ENCODE measurements around the gene NXPE1. TPM values are rescaled to one million over a fixed set of nuclear protein-coding genes. Genes with fewer than 3 reads are reported as not detected.

Gene NXPE1
- total RNA-seq, 1 experiment from 2014 or later: not detected

DNA sequence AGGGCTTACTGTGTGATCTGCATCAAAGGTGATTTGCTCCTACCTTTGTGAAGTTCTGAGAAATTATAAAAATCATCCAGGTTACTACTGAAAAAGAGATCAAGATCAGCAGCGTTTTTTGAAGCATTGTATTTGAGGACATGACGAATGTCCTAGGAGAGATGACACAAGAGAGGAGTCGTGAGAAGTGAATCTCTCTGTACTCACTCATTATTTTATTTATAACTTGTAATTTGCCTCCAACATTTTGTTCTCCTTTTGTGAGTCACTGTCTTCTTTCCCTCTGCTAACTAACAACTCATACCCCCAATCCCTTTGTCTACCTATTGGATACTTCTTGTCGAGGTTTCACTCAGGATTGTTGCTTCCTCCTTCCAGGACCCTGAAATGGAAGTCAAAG lies 8.6 kb downstream of the NXPE1 start:
- Histone ChIP-seq H3K36me3 (ENCODE audit: insufficient read depth, low read length) (no peaks in the 10 kb centered on the region), H3K9me2 (replicated peaks; ENCODE audit: insufficient read depth, low read length) (no peaks in the 10 kb centered on the region), H3K79me2 (ENCODE audit: low read length) (no peaks in the 10 kb centered on the region), H3K27ac (ENCODE audit: low read length) (no peak overlapping the region), H3K4me3 (ENCODE audit: low read length) (no peak overlapping the region), H4K20me1 (ENCODE audit: insufficient read depth, low read depth, low read length) (no peaks in the 10 kb centered on the region), H3K4me1 (ENCODE audit: low read length) (no peaks in the 10 kb centered on the region), H2AFZ (ENCODE audit: low read length) (no peak overlapping the region), H3K9me3 (ENCODE audit: low read length) (no peaks in the 10 kb centered on the region), H3K9ac (ENCODE audit: low read length) (no peak overlapping the region), H3K4me2 (ENCODE audit: low read depth, low read length, poor library complexity, severe bottlenecking) (no peak overlapping the region), H3K27me3 (ENCODE audit: low read length) (no peaks in the 10 kb centered on the region)
- DNase-seq: no peak

- Histone ChIP-seq H3K27ac (ENCODE audit: low read length) (no peak overlapping the region), H3K9me2 (replicated peaks; ENCODE audit: insufficient read depth, low read length) (no peaks in the 10 kb centered on the region), H3K4me3 (ENCODE audit: low read length) (no peak overlapping the region), H2AFZ (ENCODE audit: low read length) (no peak overlapping the region), H3K9ac (ENCODE audit: low read length) (no peak overlapping the region), H3K4me1 (ENCODE audit: low read length) (no peaks in the 10 kb centered on the region), H3K27me3 (ENCODE audit: low read length) (no peaks in the 10 kb centered on the region), H3K79me2 (ENCODE audit: low read length) (no peaks in the 10 kb centered on the region), H4K20me1 (ENCODE audit: insufficient read depth, low read depth, low read length) (no peaks in the 10 kb centered on the region), H3K9me3 (ENCODE audit: low read length) (no peaks in the 10 kb centered on the region), H3K4me2 (ENCODE audit: low read depth, low read length, poor library complexity, severe bottlenecking) (no peak overlapping the region), H3K36me3 (ENCODE audit: insufficient read depth, low read length) (no peaks in the 10 kb centered on the region)
- DNase-seq: no peak
These were observed 34.0 kb downstream of the NXPE1 start for GRCh38 chr11:114525682-114526081.

DNA sequence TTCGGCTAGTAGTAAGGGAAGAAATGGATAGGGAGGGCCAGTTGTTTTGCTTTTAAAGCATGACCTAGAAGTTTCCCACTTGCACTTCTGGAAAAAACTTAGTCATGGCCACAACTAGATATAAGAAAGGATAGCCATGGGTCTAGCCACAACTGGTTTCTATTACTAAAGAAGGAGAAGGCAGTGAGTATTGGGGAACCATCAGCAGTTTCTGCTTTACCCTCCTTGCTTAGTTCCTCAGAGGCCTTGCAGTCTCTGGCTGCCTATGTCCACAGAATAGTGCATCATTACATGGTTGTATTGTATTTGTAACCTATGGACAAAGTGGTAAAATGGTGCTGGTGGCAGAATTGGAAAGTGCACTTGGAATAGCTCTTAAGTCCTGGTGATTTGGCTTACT lies 35.6 kb downstream of the NXPE1 start:
- no peak overlapping the region for H3K4me2 ChIP-seq (ENCODE audit: low read depth, low read length, poor library complexity, severe bottlenecking)
- no peaks in the 10 kb centered on the region for H3K9me2 ChIP-seq (replicated peaks; ENCODE audit: insufficient read depth, low read length)
- H3K27me3 ChIP-seq (ENCODE audit: low read length): no peaks in the 10 kb centered on the region
- no peak overlapping the region for H3K9ac ChIP-seq (ENCODE audit: low read length)
- H4K20me1 ChIP-seq (ENCODE audit: insufficient read depth, low read depth, low read length): no peaks in the 10 kb centered on the region
- H2AFZ ChIP-seq (ENCODE audit: low read length): no peak overlapping the region
- H3K79me2 ChIP-seq (ENCODE audit: low read length): no peaks in the 10 kb centered on the region
- H3K27ac ChIP-seq (ENCODE audit: low read length): no peak overlapping the region
- no peaks in the 10 kb centered on the region for H3K9me3 ChIP-seq (ENCODE audit: low read length)
- H3K36me3 ChIP-seq (ENCODE audit: insufficient read depth, low read length): no peaks in the 10 kb centered on the region
- H3K4me3 ChIP-seq (ENCODE audit: low read length): no peak overlapping the region
- DNase-seq: no peak
- H3K4me1 ChIP-seq (ENCODE audit: low read length): no peaks in the 10 kb centered on the region

DNA sequence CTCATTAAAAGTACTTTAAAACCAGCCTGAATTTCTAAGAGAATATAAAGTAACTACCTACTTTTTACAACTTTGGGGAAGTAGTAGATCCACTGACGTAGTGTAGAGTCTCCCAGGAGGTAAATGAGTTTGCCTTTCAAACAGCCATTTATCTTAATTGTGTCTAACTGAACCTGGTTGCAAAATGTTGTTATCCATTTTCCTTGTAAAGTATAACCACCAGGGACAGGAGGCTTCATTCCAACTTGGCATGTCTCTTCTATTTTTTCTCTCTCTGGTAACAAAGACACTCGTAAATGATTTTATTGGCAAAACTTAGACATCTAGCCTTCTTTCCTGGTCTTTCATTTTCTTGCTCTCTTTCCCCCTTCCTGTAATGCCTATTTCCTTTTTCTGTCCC lies 36.9 kb downstream of the NXPE1 start:
- no peak overlapping the region for H2AFZ ChIP-seq (ENCODE audit: low read length)
- no peaks in the 10 kb centered on the region for H3K27me3 ChIP-seq (ENCODE audit: low read length)
- no peak overlapping the region for H3K4me2 ChIP-seq (ENCODE audit: low read depth, low read length, poor library complexity, severe bottlenecking)

GRCh38 chr11:114511538-114511937 lies 48.1 kb downstream of the NXPE1 start:
- no peak for DNase-seq
- H3K27ac ChIP-seq (ENCODE audit: low read length): no peak overlapping the region
- H3K9ac ChIP-seq (ENCODE audit: low read length): no peak overlapping the region
- H2AFZ ChIP-seq (ENCODE audit: low read length): no peak overlapping the region
- no peaks in the 10 kb centered on the region for H3K4me1 ChIP-seq (ENCODE audit: low read length)
- no peaks in the 10 kb centered on the region for H3K27me3 ChIP-seq (ENCODE audit: low read length)
- no peak overlapping the region for H3K4me2 ChIP-seq (ENCODE audit: low read depth, low read length, poor library complexity, severe bottlenecking)
- H3K79me2 ChIP-seq (ENCODE audit: low read length): no peaks in the 10 kb centered on the region
- H3K36me3 ChIP-seq (ENCODE audit: insufficient read depth, low read length): no peaks in the 10 kb centered on the region
- H4K20me1 ChIP-seq (ENCODE audit: insufficient read depth, low read depth, low read length): no peaks in the 10 kb centered on the region
- no peaks in the 10 kb centered on the region for H3K9me2 ChIP-seq (replicated peaks; ENCODE audit: insufficient read depth, low read length)
- H3K9me3 ChIP-seq (ENCODE audit: low read length): no peaks in the 10 kb centered on the region
- no peak overlapping the region for H3K4me3 ChIP-seq (ENCODE audit: low read length)

More for the DNA sequence above, 36.9 kb downstream of the NXPE1 start:
- no peaks in the 10 kb centered on the region for H3K36me3 ChIP-seq (ENCODE audit: insufficient read depth, low read length)
- H3K79me2 ChIP-seq (ENCODE audit: low read length): no peaks in the 10 kb centered on the region
- no peak overlapping the region for H3K27ac ChIP-seq (ENCODE audit: low read length)
- no peaks in the 10 kb centered on the region for H3K9me2 ChIP-seq (replicated peaks; ENCODE audit: insufficient read depth, low read length)
- H3K4me1 ChIP-seq (ENCODE audit: low read length): no peaks in the 10 kb centered on the region
- no peaks in the 10 kb centered on the region for H3K9me3 ChIP-seq (ENCODE audit: low read length)
- no peak for DNase-seq
- H3K4me3 ChIP-seq (ENCODE audit: low read length): no peak overlapping the region
- no peaks in the 10 kb centered on the region for H4K20me1 ChIP-seq (ENCODE audit: insufficient read depth, low read depth, low read length)
- no peak overlapping the region for H3K9ac ChIP-seq (ENCODE audit: low read length)

DNA sequence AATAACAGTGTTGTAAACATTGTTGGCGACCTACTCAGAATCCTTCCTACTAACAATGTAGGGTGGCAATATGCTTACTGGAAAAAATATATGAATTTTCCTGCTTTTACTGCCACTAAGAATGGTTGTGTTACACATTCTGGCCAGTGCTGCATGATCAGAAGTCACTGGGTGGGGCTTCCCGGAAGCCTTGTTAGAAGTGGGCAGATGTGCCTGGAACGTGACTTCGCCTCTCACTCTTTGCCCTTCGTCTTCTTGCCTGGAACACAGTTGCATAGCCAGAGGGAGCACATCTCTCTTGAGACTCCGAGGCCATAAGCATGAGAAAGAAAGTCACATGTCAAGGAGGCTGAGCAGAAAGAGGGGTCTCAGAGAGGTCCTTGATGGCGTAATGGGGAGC lies 48.6 kb downstream of the NXPE1 start:
- no peaks in the 10 kb centered on the region for H3K36me3 ChIP-seq (ENCODE audit: insufficient read depth, low read length)
- H3K4me2 ChIP-seq (ENCODE audit: low read depth, low read length, poor library complexity, severe bottlenecking): no peak overlapping the region
- no peak overlapping the region for H3K4me3 ChIP-seq (ENCODE audit: low read length)
- no peaks in the 10 kb centered on the region for H3K9me2 ChIP-seq (replicated peaks; ENCODE audit: insufficient read depth, low read length)
- H2AFZ ChIP-seq (ENCODE audit: low read length): no peak overlapping the region
- no peak overlapping the region for H3K27ac ChIP-seq (ENCODE audit: low read length)
- no peaks in the 10 kb centered on the region for H4K20me1 ChIP-seq (ENCODE audit: insufficient read depth, low read depth, low read length)
- no peaks in the 10 kb centered on the region for H3K79me2 ChIP-seq (ENCODE audit: low read length)
- no peak for DNase-seq
- no peaks in the 10 kb centered on the region for H3K27me3 ChIP-seq (ENCODE audit: low read length)
- no peak overlapping the region for H3K9ac ChIP-seq (ENCODE audit: low read length)
- no peaks in the 10 kb centered on the region for H3K4me1 ChIP-seq (ENCODE audit: low read length)
- no peaks in the 10 kb centered on the region for H3K9me3 ChIP-seq (ENCODE audit: low read length)

DNA sequence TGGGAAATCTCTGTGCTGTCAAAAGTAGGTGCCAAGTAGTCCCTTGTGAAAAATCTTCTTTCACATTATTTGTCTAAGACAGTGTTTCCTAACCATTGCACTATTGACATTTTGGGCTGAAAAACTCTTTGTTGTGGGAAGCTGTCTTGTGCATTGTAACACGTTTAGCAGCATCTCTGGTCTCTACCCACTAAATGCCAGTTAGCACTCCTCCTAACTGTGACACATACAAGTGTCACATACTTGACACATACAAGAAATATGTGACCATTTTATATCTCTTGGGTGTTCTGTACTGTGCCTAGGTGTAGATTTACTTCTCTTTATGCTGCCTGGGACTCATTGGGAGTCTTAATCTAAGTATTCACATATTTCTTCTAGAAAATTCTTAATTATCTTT lies 57.8 kb downstream of the NXPE1 start:
- Histone ChIP-seq H3K79me2 (ENCODE audit: low read length) (no peaks in the 10 kb centered on the region), H3K36me3 (ENCODE audit: insufficient read depth, low read length) (no peaks in the 10 kb centered on the region), H3K9ac (ENCODE audit: low read length) (no peak overlapping the region), H3K27ac (ENCODE audit: low read length) (no peak overlapping the region), H3K9me3 (ENCODE audit: low read length) (no peaks in the 10 kb centered on the region), H4K20me1 (ENCODE audit: insufficient read depth, low read depth, low read length) (no peaks in the 10 kb centered on the region), H3K4me3 (ENCODE audit: low read length) (no peak overlapping the region), H3K27me3 (ENCODE audit: low read length) (no peaks in the 10 kb centered on the region), H3K9me2 (replicated peaks; ENCODE audit: insufficient read depth, low read length) (no peaks in the 10 kb centered on the region), H2AFZ (ENCODE audit: low read length) (no peak overlapping the region), H3K4me2 (ENCODE audit: low read depth, low read length, poor library complexity, severe bottlenecking) (no peak overlapping the region), H3K4me1 (ENCODE audit: low read length) (no peaks in the 10 kb centered on the region)
- no peak for DNase-seq

- Histone ChIP-seq H3K27ac (ENCODE audit: low read length) (no peak overlapping the region), H3K4me3 (ENCODE audit: low read length) (no peak overlapping the region), H3K27me3 (ENCODE audit: low read length) (no peaks in the 10 kb centered on the region), H3K79me2 (ENCODE audit: low read length) (no peaks in the 10 kb centered on the region), H4K20me1 (ENCODE audit: insufficient read depth, low read depth, low read length) (no peaks in the 10 kb centered on the region), H3K9me2 (replicated peaks; ENCODE audit: insufficient read depth, low read length) (no peaks in the 10 kb centered on the region), H2AFZ (ENCODE audit: low read length) (no peak overlapping the region), H3K4me2 (ENCODE audit: low read depth, low read length, poor library complexity, severe bottlenecking) (no peak overlapping the region), H3K9me3 (ENCODE audit: low read length) (no peaks in the 10 kb centered on the region), H3K36me3 (ENCODE audit: insufficient read depth, low read length) (no peaks in the 10 kb centered on the region), H3K4me1 (ENCODE audit: low read length) (no peaks in the 10 kb centered on the region), H3K9ac (ENCODE audit: low read length) (no peak overlapping the region)
- no peak for DNase-seq
These were observed 59.9 kb downstream of the NXPE1 start for GRCh38 chr11:114499756-114500155.

- no peak for DNase-seq
- no peak overlapping the region for H3K9ac ChIP-seq (ENCODE audit: low read length)
- no peaks in the 10 kb centered on the region for H3K79me2 ChIP-seq (ENCODE audit: low read length)
- H3K9me3 ChIP-seq (ENCODE audit: low read length): no peaks in the 10 kb centered on the region
- no peaks in the 10 kb centered on the region for H3K36me3 ChIP-seq (ENCODE audit: insufficient read depth, low read length)
- H3K27ac ChIP-seq (ENCODE audit: low read length): no peak overlapping the region
- no peak overlapping the region for H3K4me2 ChIP-seq (ENCODE audit: low read depth, low read length, poor library complexity, severe bottlenecking)
- no peaks in the 10 kb centered on the region for H3K9me2 ChIP-seq (replicated peaks; ENCODE audit: insufficient read depth, low read length)
- no peaks in the 10 kb centered on the region for H4K20me1 ChIP-seq (ENCODE audit: insufficient read depth, low read depth, low read length)
- no peaks in the 10 kb centered on the region for H3K4me1 ChIP-seq (ENCODE audit: low read length)
- no peak overlapping the region for H2AFZ ChIP-seq (ENCODE audit: low read length)
- no peaks in the 10 kb centered on the region for H3K27me3 ChIP-seq (ENCODE audit: low read length)
- no peak overlapping the region for H3K4me3 ChIP-seq (ENCODE audit: low read length)
These were observed 62.8 kb downstream of the NXPE1 start for GRCh38 chr11:114496915-114497314.
